H7 (cell line): ENCODE data around the gene PRX. TPM values are rescaled to one million over a fixed set of nuclear protein-coding genes. Genes with fewer than 3 reads are reported as not detected.

Experiments used
- DNase-seq: peaks from one replicate; pipeline ENCODE4 v3.0.0; 2012
- H3K27me3 ChIP-seq: 2 replicates; pipeline ENCODE4 v1.6.0; 2011; ENCODE audit warnings: mild to moderate bottlenecking, low read length; ENCODE audit not compliant: control insufficient read depth, insufficient read depth
- H3K36me3 ChIP-seq: replicated peaks from 2 replicates; pipeline ENCODE4 v1.5.1; 2011; ENCODE audit warnings: low read length; ENCODE audit not compliant: control insufficient read depth, insufficient read depth
- H3K4me3 ChIP-seq: 2 replicates; pipeline ENCODE4 v1.5.1; 2011; ENCODE audit warnings: low read depth, mild to moderate bottlenecking, control low read depth, low read length, moderate library complexity; ENCODE audit not compliant: insufficient read depth
- total RNA-seq: library from RNA; depleted of rRNA; stranded (reverse); fragments of >200 nt; shearing (Covaris generic); gene quantifications from 2 replicates; pipeline ENCODE4 v1.2.3, GENCODE V29; 2014

The PRX gene
- total RNA-seq, 1 experiment from 2014 or later = 5.0 TPM

DNA sequence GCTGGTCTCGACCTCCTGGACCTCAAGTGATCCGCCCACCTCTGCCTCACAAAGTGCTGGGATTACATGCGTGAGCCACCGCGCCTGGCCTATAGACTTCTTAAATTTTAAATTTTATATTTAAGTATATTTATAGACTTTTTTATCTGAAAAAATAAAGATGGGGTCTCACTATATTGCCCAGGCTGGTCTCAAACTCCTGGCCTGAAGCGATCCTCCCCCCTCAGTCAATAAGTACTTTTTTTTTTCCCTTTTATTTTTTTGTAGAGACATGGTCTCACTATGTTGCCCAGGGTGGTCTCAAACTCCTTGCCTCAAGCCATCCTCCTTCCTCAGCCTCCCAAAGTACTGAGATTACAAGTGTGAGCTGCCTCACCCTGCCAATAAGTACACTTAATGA, 10.8 kb upstream of the PRX start:
- no peak for DNase-seq
- no peak overlapping the region for H3K4me3 ChIP-seq

DNA sequence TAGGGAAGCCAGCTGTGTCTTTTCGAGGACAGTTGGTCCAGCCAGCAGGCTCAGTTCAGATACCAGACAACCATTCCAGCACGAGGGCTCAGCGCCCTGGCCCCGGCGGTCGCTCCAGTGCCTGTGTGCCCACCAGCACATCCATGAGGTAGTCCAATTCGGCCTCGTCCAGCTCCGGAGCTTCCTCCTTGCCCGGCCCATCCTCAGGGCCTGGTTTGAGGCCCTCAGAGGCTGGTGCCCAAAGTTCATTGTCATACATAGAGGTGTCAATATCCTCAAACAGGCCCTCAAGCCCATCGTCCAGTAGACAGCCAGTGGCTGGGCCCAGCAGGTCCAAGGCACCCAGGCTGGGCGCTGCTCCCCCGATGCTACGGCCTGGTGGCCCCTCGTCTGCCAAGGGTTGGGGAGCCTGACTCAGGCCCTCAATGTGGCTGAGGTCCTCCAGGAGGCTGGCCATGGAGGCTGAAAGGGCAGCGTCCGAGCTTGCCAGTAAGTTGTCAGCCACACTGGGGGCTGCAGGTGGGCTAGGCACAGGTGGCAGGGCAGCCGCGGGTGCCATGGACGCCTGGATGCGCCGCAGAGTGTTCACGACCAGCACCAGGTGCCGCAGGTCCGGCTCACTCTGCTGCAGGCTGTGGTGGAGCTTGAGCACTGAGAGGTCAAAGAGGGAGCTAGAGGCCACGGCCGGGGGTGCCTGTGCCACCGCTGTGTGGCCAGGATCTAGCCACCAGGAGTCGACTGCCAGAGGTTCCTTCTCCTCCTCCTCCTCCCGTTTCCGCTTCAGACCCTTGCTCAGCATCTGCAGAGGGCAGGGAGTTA, 9.8 kb upstream of the PRX start:
- peak; percentile 25 for DNase-seq
- Histone ChIP-seq H3K27me3 (no peaks in the 10 kb centered on the region), H3K36me3 (no peaks in the 10 kb centered on the region), H3K4me3 (no peak overlapping the region)

More for the DNA sequence above, 10.8 kb upstream of the PRX start:
- Histone ChIP-seq H3K36me3 (no peaks in the 10 kb centered on the region), H3K27me3 (no peaks in the 10 kb centered on the region)

DNA sequence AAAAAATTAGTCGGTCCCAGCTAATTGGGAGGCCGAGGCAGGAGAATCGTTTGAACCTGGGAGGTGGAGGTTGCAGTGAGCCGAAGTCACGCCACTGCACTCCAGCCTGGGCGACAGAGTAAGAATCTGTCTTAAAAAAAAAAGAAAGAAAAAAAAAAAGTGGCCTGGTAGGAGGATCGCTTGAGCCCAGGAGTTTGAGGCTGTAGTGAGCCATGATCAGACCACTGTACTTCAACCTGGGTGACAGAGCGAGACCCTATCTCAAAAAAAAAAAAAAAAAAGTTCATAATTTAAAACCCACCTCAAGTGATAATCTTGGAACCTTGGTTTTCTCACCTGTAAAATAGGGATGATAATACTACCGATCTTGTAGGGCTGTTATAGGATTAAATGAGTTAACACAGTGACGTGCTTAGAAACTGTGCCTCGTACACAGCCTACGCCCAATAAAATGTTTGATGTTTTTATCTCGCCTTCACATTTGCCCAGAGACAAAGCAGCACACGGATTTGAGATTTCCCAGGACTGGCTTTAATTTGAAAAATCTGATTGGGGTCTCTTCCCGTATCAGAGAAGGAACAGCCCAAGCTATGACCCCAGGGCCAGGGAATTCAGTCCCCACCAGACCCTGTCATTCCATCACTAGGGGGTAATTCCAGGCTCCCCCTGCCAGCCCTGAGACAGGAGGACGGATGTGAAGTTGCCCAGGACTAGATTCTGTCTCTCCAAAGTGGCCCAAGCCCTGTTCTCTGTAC, 9.0 kb upstream of the PRX start:
- peak; percentile 17 for DNase-seq
- no peaks in the 10 kb centered on the region for H3K27me3 ChIP-seq
- H3K4me3 ChIP-seq = no peak overlapping the region
- H3K36me3 ChIP-seq = no peaks in the 10 kb centered on the region

DNA sequence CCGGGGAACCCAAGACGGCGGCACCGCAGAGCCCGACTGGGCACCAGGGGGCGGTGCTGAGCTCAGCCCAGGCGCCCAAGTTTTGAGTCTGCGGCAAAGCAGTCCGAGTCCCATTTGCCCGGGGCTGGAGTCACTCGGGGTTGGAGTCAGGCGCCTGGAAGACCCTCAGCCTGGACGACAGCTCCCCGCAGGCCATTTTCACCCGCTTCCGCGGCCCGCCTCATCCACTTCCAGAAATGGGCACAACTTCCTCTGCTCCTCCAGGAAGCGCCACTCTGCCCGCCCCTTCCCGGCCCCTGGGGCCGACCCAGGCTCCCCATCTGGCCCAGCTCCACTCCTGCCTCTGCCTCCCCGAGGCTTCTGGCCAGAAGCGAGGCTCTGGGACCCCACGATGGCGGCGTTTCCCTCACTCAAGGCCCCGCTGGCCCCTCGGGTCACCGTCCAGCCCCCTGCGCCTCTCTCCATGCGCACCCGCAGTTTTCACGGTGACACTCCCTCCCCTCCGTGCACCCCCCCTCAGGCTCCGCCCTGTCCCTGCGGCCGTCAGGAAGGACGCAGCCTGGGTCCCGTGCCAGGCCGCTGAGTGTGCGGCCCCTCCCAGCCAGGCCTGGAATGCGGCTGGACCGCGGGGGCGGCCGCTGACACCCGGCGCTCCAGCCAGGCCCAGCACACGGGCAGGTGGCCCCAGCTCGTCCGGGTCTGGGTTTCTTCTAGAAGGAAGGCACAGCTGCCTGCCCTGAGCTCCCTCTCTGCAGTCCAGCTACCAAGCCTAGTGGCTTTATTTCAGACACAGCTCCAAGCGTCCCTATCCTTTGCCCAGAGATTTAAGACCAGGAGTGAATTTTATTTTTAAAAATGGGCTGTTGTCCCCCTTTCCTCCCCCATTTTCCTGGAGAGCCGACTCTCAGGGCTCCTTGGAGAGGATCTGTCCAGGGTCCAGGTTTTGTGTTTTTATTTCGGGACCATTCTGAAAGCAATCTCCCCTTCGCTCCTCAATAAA, 7.9 kb upstream of the PRX start:
- Histone ChIP-seq H3K36me3 (no peaks in the 10 kb centered on the region), H3K4me3 (peak overlapping the region; percentile 65), H3K27me3 (no peaks in the 10 kb centered on the region)
- DNase-seq = peak; percentile 97

DNA sequence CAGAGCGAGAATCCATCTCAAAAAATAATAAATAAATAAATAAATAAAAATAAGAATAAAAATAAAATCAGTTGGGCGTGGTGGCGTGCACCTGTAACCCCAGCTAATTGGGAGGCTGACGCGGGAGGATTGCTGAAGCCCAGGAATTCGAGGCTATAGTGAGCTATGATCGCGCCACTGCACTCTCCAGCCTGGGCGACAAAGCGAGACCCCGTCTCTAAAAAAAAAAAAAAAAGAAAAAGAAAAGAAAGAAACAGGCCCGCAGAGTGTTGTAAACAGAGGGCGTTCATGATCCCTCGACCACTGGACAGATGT, 7.2 kb upstream of the PRX start:
- no peak for DNase-seq
- peak overlapping the region; percentile 65 for H3K4me3 ChIP-seq
- no peaks in the 10 kb centered on the region for H3K36me3 ChIP-seq
- no peaks in the 10 kb centered on the region for H3K27me3 ChIP-seq

DNA sequence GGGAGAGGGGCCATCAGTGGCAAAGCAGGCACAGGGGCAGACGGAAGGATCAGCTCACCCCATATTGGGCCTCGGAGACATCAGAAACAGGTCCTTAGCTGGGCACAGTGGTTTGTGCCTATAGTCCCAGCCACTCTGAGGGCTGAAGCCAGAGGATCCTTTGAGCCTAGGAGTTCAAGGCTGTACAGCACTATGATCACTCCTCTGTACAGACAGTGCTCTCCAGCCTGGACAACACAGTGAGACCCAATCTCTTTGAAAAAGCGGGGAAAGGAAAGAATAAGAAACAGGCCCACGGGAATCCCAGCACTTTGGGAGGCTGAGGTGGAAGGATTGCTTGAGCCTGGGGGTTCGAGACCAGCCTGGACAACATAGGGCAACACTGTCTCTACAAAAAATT, 6.6 kb upstream of the PRX start:
- Histone ChIP-seq H3K4me3 (no peak overlapping the region), H3K27me3 (no peaks in the 10 kb centered on the region), H3K36me3 (no peaks in the 10 kb centered on the region)
- no peak for DNase-seq

DNA sequence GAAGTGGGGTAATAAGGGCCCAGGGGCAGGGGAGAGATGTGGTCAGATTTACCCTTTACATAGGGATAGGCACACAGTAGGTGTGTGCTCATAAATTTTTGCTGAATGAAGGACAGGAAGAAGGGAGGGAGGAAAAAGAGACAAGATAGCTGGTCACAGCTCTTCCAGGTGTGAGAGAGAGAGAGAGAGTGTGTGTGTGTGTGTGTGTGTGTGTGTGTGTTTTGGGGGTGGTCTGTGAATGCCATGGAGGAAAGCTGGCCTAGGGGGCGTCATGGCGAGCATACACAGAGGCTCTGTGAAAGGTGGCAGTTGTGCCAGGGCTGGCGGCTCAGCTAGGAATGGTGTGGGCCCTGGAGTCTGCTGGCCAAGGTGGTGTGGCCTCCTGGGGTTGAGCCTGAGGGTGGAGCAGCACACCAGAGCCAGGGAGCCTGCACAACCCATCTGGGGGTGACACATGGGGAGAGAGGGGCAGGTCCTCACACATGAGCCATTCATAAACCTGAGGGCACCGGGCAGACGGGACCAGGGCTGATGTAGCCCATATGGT, 6.0 kb upstream of the PRX start:
- peak; percentile 26 for DNase-seq
- Histone ChIP-seq H3K36me3 (no peaks in the 10 kb centered on the region), H3K4me3 (no peak overlapping the region), H3K27me3 (no peaks in the 10 kb centered on the region)

DNA sequence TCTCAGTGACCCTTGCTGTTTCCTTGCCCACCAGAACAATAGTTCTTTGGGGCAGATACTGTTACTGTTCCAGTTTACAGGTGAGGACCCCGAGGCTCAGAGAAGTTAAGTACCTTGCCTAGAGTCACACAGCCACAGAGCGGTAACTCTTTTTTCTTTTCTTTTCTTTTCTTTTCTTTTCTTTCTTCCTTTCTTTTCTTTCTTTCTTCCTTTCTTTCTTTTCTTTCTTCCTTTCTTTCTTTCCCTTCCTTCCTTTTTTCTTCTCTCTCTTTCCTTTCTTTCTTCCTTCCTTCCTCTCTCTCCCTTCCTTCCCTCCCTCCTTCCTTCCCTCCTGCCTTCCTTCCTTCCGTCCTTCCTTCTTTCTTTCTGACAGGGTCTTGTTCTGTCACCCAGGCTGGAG, 4.9 kb upstream of the PRX start:
- DNase-seq = no peak
- Histone ChIP-seq H3K36me3 (no peaks in the 10 kb centered on the region), H3K4me3 (no peak overlapping the region), H3K27me3 (no peaks in the 10 kb centered on the region)

DNA sequence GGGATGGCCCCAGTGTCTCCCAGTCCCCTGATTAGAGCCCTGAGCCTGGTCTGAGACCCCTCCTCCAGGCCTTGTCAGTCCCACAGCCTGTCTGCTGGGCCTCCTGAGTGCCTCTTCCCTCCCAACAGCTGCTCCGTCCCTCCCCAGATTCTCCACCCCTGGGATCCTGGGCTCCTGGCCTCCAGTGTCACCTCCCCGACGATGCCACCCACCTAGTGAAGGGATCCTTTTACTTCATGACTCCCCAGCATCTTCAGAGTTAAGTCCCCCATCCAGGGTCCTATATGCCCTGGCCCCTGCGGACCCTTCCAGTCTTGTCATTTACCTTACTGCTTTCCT, 4.4 kb upstream of the PRX start:
- Histone ChIP-seq H3K4me3 (no peak overlapping the region), H3K27me3 (no peaks in the 10 kb centered on the region), H3K36me3 (no peaks in the 10 kb centered on the region)
- DNase-seq = no peak

DNA sequence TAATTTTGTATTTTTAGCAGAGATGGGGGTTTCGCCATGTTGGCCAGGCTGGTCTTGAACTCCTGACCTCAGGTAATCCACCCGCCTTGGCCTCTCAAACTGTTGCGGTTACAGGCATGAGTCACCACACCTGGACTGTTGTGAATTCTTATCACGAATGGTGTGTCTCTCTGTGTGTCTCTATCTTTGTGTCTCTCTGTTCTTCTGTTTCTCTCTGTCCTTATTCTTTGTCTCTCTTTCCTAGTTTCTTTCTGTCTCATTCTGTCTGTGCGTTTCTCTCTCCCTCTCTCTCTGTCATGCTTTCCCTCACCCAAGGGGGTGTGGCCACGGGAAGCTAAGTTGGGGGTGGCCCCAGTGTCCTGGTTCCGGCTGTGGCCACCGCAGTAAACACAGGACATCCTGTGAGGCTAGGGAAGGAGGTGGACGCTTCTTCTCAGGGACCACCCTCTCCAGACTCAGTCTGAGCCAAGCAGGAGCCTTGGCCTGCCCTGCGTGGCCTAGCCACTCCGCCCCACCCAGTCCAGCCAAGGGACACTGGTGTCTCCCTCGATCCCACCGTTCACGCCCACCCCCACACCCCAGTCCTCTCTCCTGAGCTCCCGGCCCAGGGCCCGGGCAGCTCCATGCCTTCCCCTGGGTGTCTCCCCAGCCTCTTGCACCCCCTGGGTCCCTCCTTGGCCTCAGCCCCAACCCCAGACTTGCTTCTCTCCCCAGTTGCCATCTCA, 3.9 kb upstream of the PRX start:
- peak; percentile 41 for DNase-seq
- H3K4me3 ChIP-seq = no peak overlapping the region
- no peaks in the 10 kb centered on the region for H3K27me3 ChIP-seq
- no peaks in the 10 kb centered on the region for H3K36me3 ChIP-seq

DNA sequence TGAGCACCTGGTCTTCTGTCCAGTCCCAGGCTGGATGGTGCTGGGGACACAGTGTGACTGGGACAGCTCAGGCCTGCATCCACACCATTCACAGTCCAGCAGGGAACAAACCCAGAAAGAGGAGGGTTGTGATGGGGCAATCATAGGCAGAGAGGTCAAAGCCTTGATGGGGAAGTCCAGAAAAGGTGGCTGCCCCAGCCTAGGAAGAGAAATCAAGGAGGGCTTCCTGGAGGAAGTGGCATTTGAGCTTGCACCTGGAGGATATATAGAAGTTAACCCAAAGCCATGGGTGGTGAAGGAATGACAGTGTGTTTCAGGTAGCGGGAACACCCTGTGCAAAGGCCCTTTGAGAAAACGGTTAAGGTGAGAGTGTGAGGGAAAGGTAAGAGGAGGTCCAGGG, 2.6 kb upstream of the PRX start:
- Histone ChIP-seq H3K4me3 (no peak overlapping the region), H3K36me3 (no peaks in the 10 kb centered on the region), H3K27me3 (no peaks in the 10 kb centered on the region)
- no peak for DNase-seq

DNA sequence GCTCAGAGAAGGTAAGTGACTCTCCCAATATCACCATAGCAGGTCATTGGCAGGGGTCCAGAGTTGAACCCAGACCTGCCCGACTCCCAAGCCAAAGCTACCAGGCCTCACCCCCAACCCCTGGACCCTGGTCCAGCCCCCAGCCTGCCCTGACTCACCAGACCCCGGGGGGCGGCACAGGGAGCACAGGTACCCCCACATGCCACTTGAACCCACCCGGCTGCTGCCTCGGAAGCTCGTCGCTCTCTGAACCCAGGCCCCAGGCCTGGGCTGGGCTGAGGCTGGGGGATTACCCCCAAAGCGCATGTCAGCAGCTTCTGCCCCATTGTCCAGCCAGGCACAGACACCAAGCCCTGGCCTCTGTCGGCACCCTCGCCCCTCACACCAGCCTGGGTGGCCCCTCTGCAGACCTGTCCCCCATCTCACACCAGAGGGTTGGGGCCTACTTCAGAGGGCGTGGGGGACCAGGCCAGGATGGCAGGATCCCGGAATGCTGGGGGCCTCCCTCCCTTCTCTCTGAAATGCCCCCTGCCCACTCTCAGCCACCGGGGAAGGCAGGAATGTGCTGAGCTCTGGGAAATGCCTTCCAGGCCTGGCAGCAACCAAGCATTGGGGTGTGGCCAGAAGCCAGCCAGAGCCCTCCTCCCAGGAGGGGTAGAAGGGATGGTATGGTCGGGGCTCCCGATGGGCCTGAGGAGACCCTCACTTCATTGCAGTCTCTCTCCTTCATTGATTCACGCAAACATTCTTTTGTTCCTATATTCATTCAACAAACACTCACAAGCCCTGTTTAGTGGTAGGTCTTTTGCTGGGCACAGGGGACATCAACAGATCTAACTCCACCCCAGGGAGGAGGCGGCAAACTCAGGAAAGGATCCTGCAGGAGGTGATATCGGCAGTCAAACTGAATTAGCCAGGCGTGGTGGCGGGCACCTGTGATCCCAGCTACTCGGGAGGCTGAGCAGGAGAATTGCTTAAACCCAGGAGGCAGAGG, 1.7 kb upstream of the PRX start:
- peak; percentile 52 for DNase-seq
- no peak overlapping the region for H3K4me3 ChIP-seq
- H3K36me3 ChIP-seq = no peaks in the 10 kb centered on the region

DNA sequence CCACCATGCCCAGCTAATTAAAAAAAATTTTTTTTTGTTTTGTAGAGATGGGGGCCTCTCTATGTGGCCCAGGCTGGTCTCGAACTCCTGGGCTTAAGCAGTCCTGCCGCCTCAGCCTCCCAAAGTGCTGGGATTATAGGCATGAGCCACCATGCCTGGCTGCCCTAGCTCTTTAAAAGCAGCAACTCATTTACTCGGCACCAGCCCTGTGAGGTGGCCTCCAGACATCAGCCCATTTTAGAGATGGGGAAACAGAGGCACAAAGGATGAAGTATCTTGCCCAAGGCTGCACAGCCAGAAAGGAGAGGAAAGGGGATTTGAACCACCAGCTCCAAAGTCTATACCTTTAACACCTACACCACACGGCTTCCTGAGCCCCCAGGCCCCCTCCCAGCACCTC, 312 bp downstream of the PRX start:
- Histone ChIP-seq H3K4me3 (no peak overlapping the region; the same call in 1 of the 2 replicates), H3K27me3 (no peaks in the 10 kb centered on the region), H3K36me3 (no peaks in the 10 kb centered on the region)
- DNase-seq = peak; percentile 6

More for the DNA sequence above, 1.7 kb upstream of the PRX start:
- no peaks in the 10 kb centered on the region for H3K27me3 ChIP-seq
